ENCODE measurements around the gene CCR3. TPM values are rescaled to one million over a fixed set of nuclear protein-coding genes. Genes with fewer than 3 reads are reported as not detected.

Gene CCR3
- polyA plus RNA-seq, 3 donors = 0.09 TPM; not detected in 2

DNA sequence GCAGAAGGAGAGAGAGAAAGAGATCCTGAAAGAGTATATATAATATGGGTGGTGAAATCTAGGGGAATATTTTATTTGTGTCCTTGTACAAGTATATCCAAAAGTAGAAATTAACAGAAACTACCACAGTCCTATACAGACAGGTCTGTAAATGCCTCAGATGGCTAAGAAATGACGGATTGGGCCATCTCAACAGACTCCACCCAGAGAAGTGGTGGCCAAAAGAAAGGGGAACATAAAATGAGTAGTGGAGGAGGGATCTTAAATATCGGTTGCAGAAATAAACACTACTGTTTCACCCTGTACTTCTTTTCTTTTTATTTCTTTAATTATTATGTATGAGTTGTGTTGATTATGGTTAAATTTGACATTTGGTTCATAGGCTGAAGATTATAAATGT is 47.7 kb downstream of the CCR3 start:
- DNase-seq (ENCODE audit: extremely low read depth in 1 of 11, low read depth in 9 of 11, low spot score in 4 of 11) = no peak

DNA sequence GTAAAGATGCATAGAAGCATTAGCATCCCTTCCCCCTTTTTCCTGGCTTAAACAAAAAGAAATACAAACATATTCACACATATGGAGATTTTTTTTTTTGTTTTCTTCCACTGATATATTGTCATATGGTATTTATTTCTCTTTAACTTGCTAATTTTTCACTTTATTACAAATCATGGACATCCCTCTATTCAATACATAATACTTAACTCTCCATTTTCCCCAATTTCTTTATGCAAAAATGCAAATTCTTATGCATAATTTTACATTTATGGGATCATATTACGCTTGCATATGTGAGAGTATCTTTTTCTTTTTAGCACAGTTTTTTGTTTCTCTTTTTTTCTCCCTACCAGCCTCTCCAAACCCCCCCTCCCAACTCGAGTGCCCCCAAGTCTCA is 48.8 kb downstream of the CCR3 start:
- no peak for DNase-seq (ENCODE audit: extremely low read depth in 1 of 11, low read depth in 9 of 11, low spot score in 4 of 11)

GRCh38 chr3:46293035-46293724 is 50.9 kb downstream of the CCR3 start:
- no peak for DNase-seq (ENCODE audit: extremely low read depth in 1 of 11, low read depth in 9 of 11, low spot score in 4 of 11)

- DNase-seq (ENCODE audit: extremely low read depth in 1 of 11, low read depth in 9 of 11, low spot score in 4 of 11) = no peak
These were observed 52.0 kb downstream of the CCR3 start for GRCh38 chr3:46293991-46294833.

- DNase-seq (ENCODE audit: extremely low read depth in 1 of 11, low read depth in 9 of 11, low spot score in 4 of 11) = no peak
These were observed 54.6 kb downstream of the CCR3 start for GRCh38 chr3:46296826-46297225.

DNA sequence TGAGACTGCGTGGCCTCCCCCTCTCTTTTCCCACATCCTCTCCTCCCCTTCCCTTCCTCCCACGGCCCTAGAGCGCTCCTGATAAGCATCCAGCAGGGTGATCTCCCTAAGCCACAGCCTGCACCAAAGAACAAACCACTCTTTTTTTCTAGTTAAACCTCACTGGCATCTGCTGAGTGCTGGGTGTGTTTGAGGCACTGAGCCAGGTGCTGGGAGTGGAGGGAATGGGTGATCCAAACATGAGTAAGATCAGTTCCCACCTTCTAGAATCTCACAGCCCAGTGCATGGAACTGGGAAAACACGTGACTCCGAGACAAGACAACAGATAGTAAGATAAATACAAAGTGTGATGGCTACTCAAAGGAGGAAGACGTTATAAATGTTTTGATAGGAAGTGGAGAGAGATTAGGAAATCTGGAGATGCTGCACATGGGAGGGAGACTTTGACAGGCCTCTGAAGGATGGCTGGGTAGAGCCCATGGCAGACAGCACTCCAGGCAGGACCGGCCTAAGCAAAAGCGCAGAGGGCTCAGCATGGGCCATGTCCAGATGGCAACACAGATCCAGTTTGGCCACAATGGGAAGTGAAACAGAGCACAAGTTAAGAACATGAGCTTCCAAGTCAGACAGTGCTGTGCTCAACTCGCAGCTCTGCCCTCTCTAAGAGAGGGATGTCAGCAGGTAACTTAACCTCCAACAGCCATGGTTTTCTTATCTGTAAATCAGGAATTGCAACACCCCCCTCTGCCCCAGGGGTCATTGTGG is 55.6 kb downstream of the CCR3 start:
- no peak for DNase-seq (ENCODE audit: extremely low read depth in 1 of 11, low read depth in 9 of 11, low spot score in 4 of 11)

DNA sequence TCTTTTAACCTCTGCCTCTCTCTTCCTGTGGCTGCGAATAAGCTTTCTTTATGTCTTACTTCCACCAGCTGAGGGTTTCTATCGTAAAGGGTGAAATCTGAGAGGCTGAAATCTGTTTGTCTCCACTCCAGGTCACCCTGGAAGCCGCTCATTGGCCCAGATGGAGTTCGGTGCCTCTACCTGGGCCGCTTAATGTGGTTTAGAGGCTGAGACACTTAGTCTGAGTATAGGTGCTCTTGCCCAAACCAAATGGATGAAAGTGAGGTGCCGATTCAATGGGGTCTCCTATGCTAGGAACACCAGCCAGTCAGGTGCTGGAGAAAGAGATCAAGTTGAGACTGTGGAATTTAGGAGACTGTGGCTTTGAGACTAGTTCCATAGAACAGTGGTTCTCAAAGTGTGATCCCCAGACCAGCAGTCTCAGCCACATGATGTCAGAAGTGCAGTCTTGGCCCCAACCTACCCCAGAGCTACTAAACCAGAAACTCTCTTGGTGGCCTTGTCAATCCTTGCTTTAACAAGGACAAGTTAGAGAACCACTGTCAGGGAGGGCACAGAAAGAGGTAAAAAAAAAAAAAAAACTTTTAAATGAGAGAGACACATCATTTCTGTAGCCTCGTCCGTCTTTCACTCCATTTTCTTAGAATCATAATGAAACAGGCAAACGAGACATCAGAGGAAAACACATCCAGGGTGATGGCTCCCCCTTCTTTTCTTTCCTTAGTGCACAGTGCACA is 56.8 kb downstream of the CCR3 start:
- DNase-seq (ENCODE audit: extremely low read depth in 1 of 11, low read depth in 9 of 11, low spot score in 4 of 11) = no peak

- no peak for DNase-seq (ENCODE audit: extremely low read depth in 1 of 11, low read depth in 9 of 11, low spot score in 4 of 11)
These were observed 57.6 kb downstream of the CCR3 start for GRCh38 chr3:46299608-46300460.

DNA sequence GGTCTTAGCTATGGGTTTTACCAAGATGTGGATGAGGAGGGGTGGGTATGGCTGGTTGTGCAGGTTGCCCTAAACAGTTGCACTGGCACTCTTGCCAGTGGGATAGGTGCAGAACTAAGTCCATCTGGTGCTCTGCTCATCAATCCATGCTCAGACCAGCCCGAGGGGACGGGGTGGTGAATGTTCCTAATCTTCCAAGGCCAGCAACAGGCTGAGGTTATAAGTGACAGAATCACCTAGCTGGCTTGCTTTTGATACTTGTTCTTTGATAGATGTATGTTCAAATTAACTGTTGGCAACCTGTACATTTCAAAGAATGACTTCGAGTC is 58.2 kb downstream of the CCR3 start:
- no peak for DNase-seq (ENCODE audit: extremely low read depth in 1 of 11, low read depth in 9 of 11, low spot score in 4 of 11)

- no peak for DNase-seq (ENCODE audit: extremely low read depth in 1 of 11, low read depth in 9 of 11, low spot score in 4 of 11)
These were observed 59.0 kb downstream of the CCR3 start for GRCh38 chr3:46301122-46301835.

- DNase-seq (ENCODE audit: extremely low read depth in 1 of 11, low read depth in 9 of 11, low spot score in 4 of 11) = no peak
These were observed 61.0 kb downstream of the CCR3 start for GRCh38 chr3:46303240-46303639.

GRCh38 chr3:46304739-46305138 is 62.5 kb downstream of the CCR3 start:
- DNase-seq (ENCODE audit: extremely low read depth in 1 of 11, low read depth in 9 of 11, low spot score in 4 of 11) = no peak

DNA sequence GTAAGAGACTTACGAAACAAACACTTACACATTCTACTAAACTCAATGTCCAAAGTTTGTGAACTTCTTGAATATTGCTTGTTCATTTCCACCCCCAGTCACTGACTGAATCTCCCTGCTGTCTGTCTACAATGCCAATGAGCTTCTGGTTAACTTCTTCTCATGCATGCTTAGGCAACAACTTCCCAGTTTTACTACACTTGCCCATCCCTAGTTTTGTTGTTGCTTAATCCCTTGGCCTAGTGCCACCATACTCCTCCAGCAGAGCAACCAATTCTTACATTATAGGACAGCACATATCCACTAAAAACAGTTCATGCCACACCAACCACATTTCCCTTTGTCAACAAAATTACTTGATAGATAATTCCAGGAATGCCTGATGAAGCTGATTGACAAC is 70.7 kb downstream of the CCR3 start:
- no peak for DNase-seq (ENCODE audit: extremely low read depth in 1 of 11, low read depth in 9 of 11, low spot score in 4 of 11)

- DNase-seq (ENCODE audit: extremely low read depth in 1 of 11, low read depth in 9 of 11, low spot score in 4 of 11) = no peak
These were observed 72.3 kb downstream of the CCR3 start for GRCh38 chr3:46314517-46314916.

DNA sequence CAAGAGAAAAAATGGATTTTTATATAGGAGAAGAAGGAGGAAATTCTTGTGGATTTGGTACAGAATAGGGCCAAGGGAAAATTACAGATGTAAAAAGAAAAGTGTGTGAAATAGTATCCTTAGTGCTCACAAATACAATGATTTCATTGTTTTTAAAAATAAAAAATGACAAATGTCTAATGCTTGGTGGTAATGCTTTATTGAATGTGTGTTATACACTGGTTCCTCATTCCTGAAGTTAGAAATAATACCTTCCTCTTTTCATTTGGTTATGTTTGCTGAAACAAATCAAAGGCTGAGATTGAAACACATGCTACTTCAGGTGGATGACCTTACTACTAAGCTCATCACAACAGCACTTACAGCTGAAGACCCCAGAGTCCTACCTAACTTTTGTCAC is 73.9 kb downstream of the CCR3 start:
- no peak for DNase-seq (ENCODE audit: extremely low read depth in 1 of 11, low read depth in 9 of 11, low spot score in 4 of 11)
